Small intestine (tissue), 7 donors: Measurements from ENCODE around the gene ERC1. TPM values are rescaled to one million over a fixed set of nuclear protein-coding genes. Genes with fewer than 3 reads are reported as not detected.

ENCODE experiments used
- DNase-seq, 2 donors: peaks; one replicate each; pipeline versions ENCODE4 v3.0.0 to v3.0.0-alpha.2; 2013
- FAIRE-seq: peaks from 2 replicates; lab custom pipeline; 2012; peaks lifted over from hg19 to GRCh38; lab: Jason Lieb, UNC
- H3K27ac ChIP-seq, 3 donors: one replicate each; pipeline ENCODE4 v1.5.1; 2013; ENCODE audit warnings: low read length in 2 of 3, mild to moderate bottlenecking in 2 of 3, control low read depth in 1 of 3, inconsistent platforms in 1 of 3, low read depth in 1 of 3, moderate library complexity in 1 of 3
- H3K27me3 ChIP-seq, 3 donors: one replicate each; pipeline ENCODE4 v1.6.1; 2013; ENCODE audit warnings: low read length in 3 of 3, inconsistent platforms in 1 of 3; ENCODE audit not compliant: control insufficient read depth in 3 of 3, insufficient read depth in 3 of 3
- H3K36me3 ChIP-seq, 3 donors: one replicate each; pipeline ENCODE4 v1.6.1; 2013; ENCODE audit warnings: low read length in 3 of 3, inconsistent platforms in 1 of 3, low read depth in 1 of 3, mild to moderate bottlenecking in 1 of 3, moderate library complexity in 1 of 3; ENCODE audit not compliant: control insufficient read depth in 3 of 3, insufficient read depth in 2 of 3
- H3K4me1 ChIP-seq, 3 donors: one replicate each; pipeline ENCODE4 v1.6.1; 2013; ENCODE audit warnings: low read length in 2 of 3, inconsistent platforms in 1 of 3, low read depth in 1 of 3, mild to moderate bottlenecking in 1 of 3, moderate library complexity in 1 of 3; ENCODE audit not compliant: control insufficient read depth in 3 of 3, insufficient read depth in 2 of 3
- H3K4me3 ChIP-seq, 3 donors: one replicate each; pipeline ENCODE4 v1.5.1; 2013; ENCODE audit warnings: low read length in 3 of 3, control low read depth in 1 of 3, inconsistent platforms in 1 of 3, low read depth in 1 of 3, mild to moderate bottlenecking in 1 of 3, moderate library complexity in 1 of 3
- H3K9me3 ChIP-seq, 2 donors: one replicate each; pipeline ENCODE4 v1.6.1; 2013; ENCODE audit warnings: low read depth in 1 of 2, low read length in 1 of 2; ENCODE audit not compliant: control insufficient read depth in 2 of 2, insufficient read depth in 1 of 2
- WGBS, 3 donors: extraction: QIAGEN DNeasy Blood & Tissue Kit; methylation state at CpG; one replicate each; pipeline ENCODE4 v1.1.7; 2013; 5-methylcytosine and 5-hydroxymethylcytosine counted together
- polyA plus RNA-seq, 4 donors: library from polyadenylated mRNA; stranded (reverse) in 3 of 4; unstranded in 1 of 4; fragments of 200-250 nt in 3 of 4; fragments of 120-200 nt in 1 of 4; gene quantifications; one replicate each; pipeline versions ENCODE4 v1.2.1 to v1.2.3, GENCODE V29; 2013
- donor health status: healthy with polysubstance abuse.
- donor health status: control.
- donor health status: control.
- donor health status: Bipolar disorder and iron deficiency.
- donor health status: healthy.

Gene ERC1
- polyA plus RNA-seq, 4 donors = 1.8 to 16.7 (median 6.1) TPM

GRCh38 chr12:1469070-1469469 lies 478.0 kb downstream of the ERC1 start:
- no peak for FAIRE-seq
- H3K4me1 ChIP-seq = peaks cover 0 to 8% (median 0%) of the 10 kb centered on the region in 3 donors
- no peak overlapping the region for H3K4me3 ChIP-seq
- no peaks in the 10 kb centered on the region for H3K9me3 ChIP-seq
- H3K27me3 ChIP-seq = no peaks in the 10 kb centered on the region
- no peak overlapping the region for H3K27ac ChIP-seq
- 75 to 92% (median 83%) methylated on average over 6 of the region's 6 CpGs for WGBS, 3 donors
- H3K36me3 ChIP-seq = peaks cover 0 to 11% (median 0%) of the 10 kb centered on the region in 3 donors
- DNase-seq = no peak

- Histone ChIP-seq H3K9me3 (no peaks in the 10 kb centered on the region), H3K36me3 (peaks cover 0 to 11% (median 0%) of the 10 kb centered on the region in 3 donors), H3K4me3 (no peak overlapping the region), H3K4me1 (peaks cover 0 to 10% (median 0%) of the 10 kb centered on the region in 3 donors), H3K27ac (no peak overlapping the region), H3K27me3 (no peaks in the 10 kb centered on the region)
- DNase-seq (no peak), FAIRE-seq (no peak)
- 68 to 86% (median 83%) methylated on average over 5 of the region's 5 CpGs for WGBS, 3 donors
Observed at GRCh38 chr12:1470051-1470450, 479.0 kb downstream of the ERC1 start.

- 76 to 80% (median 77%) methylated on average over 6 of the region's 6 CpGs for WGBS, 3 donors
- Histone ChIP-seq H3K27ac (no peak overlapping the region), H3K36me3 (peaks cover 0 to 4% (median 0%) of the 10 kb centered on the region in 3 donors), H3K4me1 (peaks cover 0 to 10% (median 0%) of the 10 kb centered on the region in 3 donors), H3K4me3 (no peak overlapping the region), H3K27me3 (no peaks in the 10 kb centered on the region), H3K9me3 (no peaks in the 10 kb centered on the region)
- no peak for FAIRE-seq
- DNase-seq = no peak
Observed at GRCh38 chr12:1471224-1471623, 480.2 kb downstream of the ERC1 start.

GRCh38 chr12:1473418-1473817 lies 482.4 kb downstream of the ERC1 start:
- H3K27ac ChIP-seq = no peak overlapping the region
- DNase-seq (peak; percentile 5 to 27), FAIRE-seq (no peak)
- no peak overlapping the region for H3K4me3 ChIP-seq
- no peaks in the 10 kb centered on the region for H3K9me3 ChIP-seq
- H3K36me3 ChIP-seq = peaks cover 0 to 4% (median 0%) of the 10 kb centered on the region in 3 donors
- WGBS, 3 donors = 70 to 82% (median 72%) methylated on average over 7 of the region's 7 CpGs
- no peaks in the 10 kb centered on the region for H3K27me3 ChIP-seq
- peaks cover 0 to 10% (median 0%) of the 10 kb centered on the region in 3 donors for H3K4me1 ChIP-seq

GRCh38 chr12:1474041-1474573 lies 483.1 kb downstream of the ERC1 start:
- WGBS, 3 donors = 50 to 78% (median 77%) methylated on average over 5 of the region's 5 CpGs
- Histone ChIP-seq H3K4me3 (no peak overlapping the region), H3K27ac (peak overlapping the region in 1 of 3 donors; percentile 30), H3K27me3 (no peaks in the 10 kb centered on the region), H3K9me3 (no peaks in the 10 kb centered on the region), H3K36me3 (peaks cover 0 to 2% (median 0%) of the 10 kb centered on the region in 3 donors), H3K4me1 (peaks cover 0 to 10% (median 0%) of the 10 kb centered on the region in 3 donors)
- FAIRE-seq = no peak
- DNase-seq = no peak

- no peaks in the 10 kb centered on the region for H3K27me3 ChIP-seq
- no peak for DNase-seq
- peak overlapping the region in 2 of 3 donors; percentile 2 to 35 for H3K27ac ChIP-seq
- no peaks in the 10 kb centered on the region for H3K36me3 ChIP-seq
- 63 to 96% (median 87%) methylated on average over 10 of the region's 10 CpGs for WGBS, 3 donors
- no peak overlapping the region for H3K4me3 ChIP-seq
- no peak for FAIRE-seq
- peaks cover 0 to 10% (median 0%) of the 10 kb centered on the region in 3 donors for H3K4me1 ChIP-seq
- H3K9me3 ChIP-seq = no peaks in the 10 kb centered on the region
Observed at GRCh38 chr12:1474574-1475153, 483.6 kb downstream of the ERC1 start.

GRCh38 chr12:1479645-1480044 lies 488.6 kb downstream of the ERC1 start:
- DNase-seq = no peak
- Histone ChIP-seq H3K27ac (no peak overlapping the region), H3K36me3 (peaks cover 0 to 9% (median 0%) of the 10 kb centered on the region in 3 donors), H3K27me3 (no peaks in the 10 kb centered on the region), H3K9me3 (no peaks in the 10 kb centered on the region), H3K4me3 (no peak overlapping the region), H3K4me1 (no peaks in the 10 kb centered on the region)
- FAIRE-seq = no peak
- 96% methylated on average over 11 of the region's 11 CpGs for WGBS, 3 donors

- Histone ChIP-seq H3K9me3 (no peaks in the 10 kb centered on the region), H3K36me3 (peaks cover 0 to 9% (median 0%) of the 10 kb centered on the region in 3 donors), H3K27me3 (no peaks in the 10 kb centered on the region), H3K4me1 (no peaks in the 10 kb centered on the region), H3K27ac (no peak overlapping the region), H3K4me3 (no peak overlapping the region)
- no peak for FAIRE-seq
- DNase-seq = no peak
- 76 to 88% (median 79%) methylated on average over 5 of the region's 5 CpGs for WGBS, 3 donors
Observed at GRCh38 chr12:1481326-1481725, 490.3 kb downstream of the ERC1 start.
